G401 (cell line): Measurements from ENCODE around the gene MEPCE. TPM values are rescaled to one million over a fixed set of nuclear protein-coding genes. Genes with fewer than 3 reads are reported as not detected.
"Not testable (repeated sequence)": the region's sequence is repeated elsewhere in the genome, so short reads cannot be mapped to it uniquely, and the experiment has no call there.

Experiments used
- DNase-seq: peaks from one replicate; pipeline ENCODE4 v3.0.0-alpha.2; 2015; ENCODE audit warnings: low spot score
- in situ Hi-C: cut with HindIII; loops from 2 replicates; pipeline ENCODE4 v1.10.0; 2016; ENCODE audit warnings: low sequenced_read_pairs, mixed read lengths
- total RNA-seq: library from RNA; depleted of rRNA; stranded (reverse); fragments of >200 nt; shearing (Covaris generic); gene quantifications from 2 replicates; pipeline ENCODE4 v1.2.3, GENCODE V29; 2014

MEPCE gene
- total RNA-seq, 1 experiment from 2014 or later, result 57.7 TPM

GRCh38 chr7:100432621-100433275 is 3.1 kb downstream of the MEPCE start:
- in situ Hi-C loops, result no loop called here
- DNase-seq, result no peak

- in situ Hi-C loops, result no loop called here
- DNase-seq, result no peak
Measured at GRCh38 chr7:100433276-100433591, 3.6 kb downstream of the MEPCE start.

GRCh38 chr7:100433592-100434296 is 4.1 kb downstream of the MEPCE start:
- in situ Hi-C loops, result no loop called here
- DNase-seq, result no peak

GRCh38 chr7:100434297-100435144 is 4.9 kb downstream of the MEPCE start:
- DNase-seq, result no peak
- in situ Hi-C loops, result no loop called here

GRCh38 chr7:100435401-100436304 is 6.0 kb downstream of the MEPCE start:
- in situ Hi-C loops, result no loop called here
- DNase-seq, result peak; percentile 47

- in situ Hi-C loops, result no loop called here
- no peak for DNase-seq
Measured at GRCh38 chr7:100437150-100438100, 7.8 kb downstream of the MEPCE start.

- DNase-seq, result no peak
- in situ Hi-C loops, result no loop called here
Measured at GRCh38 chr7:100438172-100438571, 8.5 kb downstream of the MEPCE start.

- DNase-seq, in situ Hi-C loops: not testable (repeated sequence)
Measured at GRCh38 chr7:100438731-100439130, 9.1 kb downstream of the MEPCE start.

- in situ Hi-C loops, DNase-seq: not testable (repeated sequence)
Measured at GRCh38 chr7:100439244-100439643, 9.6 kb downstream of the MEPCE start.

- in situ Hi-C loops, result no loop called here
- DNase-seq, result no peak
Measured at GRCh38 chr7:100441641-100442535, 12.3 kb downstream of the MEPCE start.

GRCh38 chr7:100443096-100443840 is 13.6 kb downstream of the MEPCE start:
- in situ Hi-C loops, result no loop called here
- DNase-seq, result no peak

- in situ Hi-C loops, result no loop called here
- no peak for DNase-seq
Measured at GRCh38 chr7:100444311-100445278, 15.0 kb downstream of the MEPCE start.

GRCh38 chr7:100446040-100446439 is 16.4 kb downstream of the MEPCE start:
- DNase-seq, result no peak
- in situ Hi-C loops, result no loop called here

GRCh38 chr7:100447363-100447762 is 17.7 kb downstream of the MEPCE start:
- in situ Hi-C loops, DNase-seq: not testable (repeated sequence)

- in situ Hi-C loops, result no loop called here
- DNase-seq, result no peak
Measured at GRCh38 chr7:100449190-100449795, 19.7 kb downstream of the MEPCE start.
